AML-193 (cell line): ENCODE results near the gene RNF225.
"Not testable (repeated sequence)": the region's sequence is repeated elsewhere in the genome, so short reads cannot be mapped to it uniquely, and the experiment has no call there.

Source experiments
- DNase-seq, 2 experiments: peaks; one replicate each; lab custom pipeline; 2025; lab: John Stamatoyannopoulos, UW

Gene RNF225

DNA sequence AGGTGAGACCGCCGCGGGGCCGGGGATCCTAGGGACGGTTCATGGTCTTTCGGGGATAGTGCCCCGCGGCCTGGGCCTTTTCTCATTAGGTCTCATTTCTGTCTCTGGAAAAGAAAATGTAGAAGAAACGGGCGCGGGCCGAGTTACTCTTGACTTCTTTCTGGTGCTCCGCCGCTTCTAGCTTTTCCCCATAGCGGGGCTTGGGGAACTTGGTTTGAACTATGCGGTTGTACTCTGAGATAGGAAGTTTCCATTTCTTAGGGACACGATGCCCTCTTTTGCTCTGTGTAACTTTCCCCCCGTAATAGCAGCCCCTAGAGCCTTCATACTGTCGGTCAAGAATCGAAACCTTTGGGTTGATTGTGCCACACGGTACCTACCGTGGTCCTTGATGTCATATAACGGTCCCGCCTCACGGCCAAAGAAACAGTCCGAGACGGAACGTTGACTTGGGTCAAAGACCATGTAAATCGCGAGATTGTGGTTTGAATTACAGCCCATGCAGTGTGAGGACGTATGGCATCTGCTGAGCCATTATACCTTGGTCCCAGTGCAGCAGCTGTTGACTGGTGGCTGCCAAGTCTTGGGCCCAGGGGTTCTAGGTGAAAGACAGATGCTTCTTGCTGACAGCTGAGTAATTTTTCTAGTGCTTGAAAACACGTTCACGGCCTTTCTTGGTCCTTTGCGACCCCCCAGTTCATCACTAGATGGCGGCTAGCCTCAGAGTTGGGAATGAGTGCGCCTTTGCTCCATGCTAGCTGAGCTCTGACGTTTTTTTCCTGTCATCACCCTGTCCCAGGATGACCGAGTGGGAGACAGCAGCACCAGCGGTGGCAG, 7.9 kb upstream of the RNF225 start:
- DNase-seq: no peak

DNA sequence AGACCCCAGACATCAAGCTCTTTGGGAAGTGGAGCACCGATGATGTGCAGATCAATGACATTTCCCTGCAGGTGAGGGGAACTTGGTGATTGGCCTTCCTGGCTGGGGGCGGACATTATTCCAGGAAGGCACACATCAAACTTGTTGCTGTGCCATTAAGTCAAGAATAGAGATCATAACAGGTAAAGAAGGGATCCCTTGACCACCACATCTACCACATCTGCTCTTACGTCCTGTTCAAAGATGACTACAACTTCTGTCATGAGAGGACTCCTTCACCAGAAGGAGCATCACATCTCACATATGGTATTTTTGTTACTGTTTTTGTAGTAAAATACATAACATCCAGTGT, 7.3 kb upstream of the RNF225 start:
- no peak for DNase-seq

DNA sequence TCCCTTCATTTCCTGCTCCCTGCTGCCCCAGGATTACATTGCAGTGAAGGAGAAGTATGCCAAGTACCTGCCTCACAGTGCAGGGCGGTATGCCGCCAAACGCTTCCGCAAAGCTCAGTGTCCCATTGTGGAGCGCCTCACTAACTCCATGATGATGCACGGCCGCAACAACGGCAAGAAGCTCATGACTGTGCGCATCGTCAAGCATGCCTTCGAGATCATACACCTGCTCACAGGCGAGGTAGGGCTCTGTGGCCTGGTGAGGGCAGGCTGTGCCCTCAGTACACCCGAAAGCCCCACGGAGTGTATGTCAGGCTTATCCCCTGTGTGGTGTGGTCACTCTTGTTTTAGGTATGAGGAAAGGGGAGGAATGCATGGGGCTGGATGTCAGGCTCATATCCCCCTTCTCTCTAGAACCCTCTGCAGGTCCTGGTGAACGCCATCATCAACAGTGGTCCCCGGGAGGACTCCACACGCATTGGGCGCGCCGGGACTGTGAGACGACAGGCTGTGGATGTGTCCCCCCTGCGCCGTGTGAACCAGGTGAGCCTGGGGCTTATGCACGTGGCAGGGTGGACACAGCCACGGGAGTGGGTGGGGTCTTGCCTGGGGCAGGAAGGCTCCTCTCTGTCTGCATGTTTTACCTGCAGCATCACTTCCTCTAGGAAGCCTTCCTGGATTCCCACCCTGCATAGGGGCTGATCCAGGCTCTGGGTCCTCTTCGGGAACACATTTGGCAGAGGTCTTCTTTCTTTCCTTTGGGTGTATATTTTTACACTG, 2.3 kb upstream of the RNF225 start:
- DNase-seq: no peak

DNA sequence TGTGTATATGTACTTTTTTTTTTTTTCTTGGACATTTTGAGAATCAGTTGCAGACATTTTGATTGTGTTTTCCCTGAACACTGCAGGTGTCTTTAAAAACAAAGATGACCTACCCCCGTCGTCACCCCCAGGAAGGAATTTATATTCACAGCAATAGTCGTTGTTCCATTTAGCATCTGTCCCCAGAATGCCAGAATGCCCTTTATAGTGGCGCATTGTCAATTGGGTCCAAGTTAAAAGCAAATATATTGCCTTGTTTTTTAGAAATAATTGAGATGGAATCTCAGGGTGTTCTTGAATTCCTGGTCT, 1.8 kb upstream of the RNF225 start:
- no peak for DNase-seq

DNA sequence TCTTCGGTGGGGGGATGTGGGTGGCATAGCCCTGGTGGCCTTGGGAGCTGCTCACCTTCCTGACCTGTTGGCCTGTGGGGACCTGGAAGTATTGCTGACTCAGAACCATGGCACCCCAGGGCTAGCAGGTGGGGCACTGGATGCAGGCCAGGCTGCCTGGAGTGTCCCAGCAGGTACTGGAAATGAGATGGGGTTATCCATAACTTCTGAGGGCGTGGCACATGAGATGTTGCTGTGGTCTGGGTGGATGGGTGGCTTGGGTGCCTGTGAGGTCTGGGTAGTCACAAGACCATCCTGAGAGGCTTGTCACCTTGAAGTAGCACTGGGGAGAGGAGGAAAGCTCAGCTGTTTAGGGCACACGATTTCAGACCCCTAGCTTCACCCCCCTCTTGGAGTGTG, 636 bp upstream of the RNF225 start:
- DNase-seq: no peak

DNA sequence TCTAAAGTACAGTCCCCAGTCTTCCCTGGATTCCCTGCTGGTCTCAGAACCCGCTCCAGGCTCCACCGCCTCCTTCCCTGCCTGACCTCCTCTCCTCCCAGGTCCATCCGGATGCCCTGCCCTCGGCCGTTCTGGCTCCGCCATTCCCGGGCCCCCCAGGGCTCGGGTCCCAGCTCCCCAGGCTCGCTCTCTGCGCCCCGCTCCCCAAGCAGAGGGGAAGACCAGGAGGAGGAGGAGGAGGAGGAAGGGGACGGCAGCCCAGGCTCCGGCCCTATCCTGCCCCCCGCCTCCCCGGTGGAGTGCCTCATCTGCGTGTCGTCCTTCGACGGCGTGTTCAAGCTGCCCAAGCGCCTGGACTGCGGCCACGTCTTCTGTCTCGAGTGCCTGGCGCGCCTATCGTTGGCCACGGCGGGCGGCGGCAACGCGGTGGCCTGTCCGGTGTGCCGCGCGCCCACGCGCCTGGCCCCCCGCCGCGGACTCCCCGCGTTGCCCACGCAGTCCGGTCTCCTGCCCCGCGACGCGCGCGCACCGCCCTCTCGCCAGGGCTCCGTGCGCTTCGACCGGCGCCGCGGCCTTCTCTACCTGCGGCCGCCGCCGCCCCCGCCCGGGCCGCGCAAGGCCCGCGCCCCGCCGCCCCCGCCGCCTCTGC, 647 bp downstream of the RNF225 start:
- no peak for DNase-seq

DNA sequence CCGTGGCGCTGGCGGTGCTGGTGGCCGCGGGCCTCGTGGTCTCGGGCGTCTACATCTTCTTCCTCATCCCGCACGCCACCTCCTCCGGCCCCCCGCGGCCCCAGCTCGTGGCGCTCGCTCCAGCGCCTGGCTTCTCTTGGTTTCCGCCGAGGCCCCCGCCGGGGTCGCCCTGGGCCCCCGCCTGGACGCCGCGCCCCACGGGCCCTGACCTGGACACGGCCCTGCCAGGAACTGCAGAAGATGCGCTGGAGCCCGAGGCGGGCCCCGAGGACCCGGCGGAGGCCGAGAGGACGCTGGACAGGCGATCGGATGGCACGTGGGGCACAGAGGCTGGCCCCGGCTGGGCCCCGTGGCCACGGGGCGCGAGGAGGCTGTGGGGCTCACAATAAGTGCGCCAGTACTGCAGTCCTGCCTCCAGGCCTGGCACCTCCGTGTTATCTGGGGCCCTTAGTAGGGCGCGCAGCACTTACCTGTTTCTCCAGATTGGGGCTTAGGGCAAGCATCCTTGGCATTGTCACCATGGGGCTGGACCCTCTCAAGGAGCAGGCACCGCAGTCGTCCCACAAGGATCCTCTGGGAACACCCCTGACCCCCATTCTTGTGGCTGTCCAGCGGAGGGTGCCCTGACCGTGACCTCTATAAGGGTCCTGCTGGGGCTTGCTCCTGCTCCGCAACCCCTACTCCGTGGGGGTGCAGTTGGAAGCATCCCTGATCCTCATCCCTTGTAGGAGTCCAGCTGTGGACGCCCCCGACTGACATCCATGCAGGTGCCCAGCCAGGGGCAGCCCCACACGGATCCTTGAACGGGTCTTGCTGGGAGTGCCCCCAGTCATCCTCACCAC, 1.5 kb downstream of the RNF225 start:
- DNase-seq: no peak

DNA sequence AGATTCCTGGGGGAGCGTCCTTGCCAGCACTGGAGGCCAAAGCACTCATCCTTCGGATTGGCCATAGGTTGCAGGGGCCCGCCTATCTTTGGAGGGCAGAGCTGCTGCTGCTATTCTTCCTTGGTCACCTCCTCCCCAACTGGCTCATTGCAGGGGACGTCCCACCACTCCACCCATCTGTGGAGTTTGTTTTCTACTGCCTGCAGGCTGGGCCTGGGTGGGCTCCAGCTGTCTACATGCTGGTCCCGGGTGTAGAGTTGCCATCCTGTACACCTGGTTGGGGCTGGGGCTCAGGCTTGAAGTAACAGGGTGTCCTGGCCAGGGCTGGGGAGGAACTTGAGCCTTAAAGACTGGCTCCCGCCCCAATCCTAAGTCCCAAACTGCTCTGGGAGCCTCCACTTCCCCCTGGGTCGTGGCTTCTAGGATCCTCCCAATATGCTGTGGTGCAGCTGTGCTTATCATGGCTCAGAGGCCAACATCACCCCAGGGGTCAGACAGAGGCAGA, 2.1 kb downstream of the RNF225 start:
- no peak for DNase-seq

DNA sequence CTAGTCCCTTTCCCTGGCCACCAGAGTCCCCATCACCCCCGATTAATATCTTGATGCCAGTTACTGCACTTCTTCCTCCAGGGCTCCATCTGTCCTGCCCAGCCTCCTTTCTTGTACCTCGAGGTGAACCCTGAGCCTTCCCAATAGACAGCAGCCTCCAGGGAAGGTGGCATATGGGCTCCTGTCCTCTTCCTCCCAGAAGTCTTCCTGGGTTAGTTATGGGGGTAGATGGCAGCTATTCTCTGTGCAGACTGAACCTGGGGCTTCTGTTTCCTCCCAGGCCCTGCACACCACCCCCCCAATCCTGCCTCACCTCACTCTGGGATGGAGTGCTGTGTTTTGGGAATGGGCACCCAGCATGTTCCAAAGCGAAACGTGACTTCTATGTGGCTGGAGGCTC, 2.6 kb downstream of the RNF225 start:
- no peak for DNase-seq

DNA sequence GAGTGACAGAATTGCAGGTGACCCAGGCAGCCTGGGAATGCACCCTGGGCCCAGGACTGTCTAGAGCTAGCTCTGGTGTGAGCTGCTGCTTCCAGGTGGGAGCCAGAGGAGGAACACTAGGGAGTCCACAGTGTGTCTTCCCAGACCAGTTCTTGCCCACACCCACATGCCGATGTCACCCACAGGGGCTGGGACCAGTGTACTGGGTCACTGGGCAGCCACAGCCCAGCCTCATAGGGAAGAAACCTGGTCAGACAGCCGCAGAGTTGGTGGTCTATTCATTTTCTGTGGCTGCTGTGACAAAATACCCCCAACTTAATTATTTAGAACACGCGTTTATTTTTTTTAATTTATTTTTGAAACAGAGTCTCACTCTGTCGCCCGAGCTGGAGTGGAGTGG, 3.1 kb downstream of the RNF225 start:
- no peak for DNase-seq

DNA sequence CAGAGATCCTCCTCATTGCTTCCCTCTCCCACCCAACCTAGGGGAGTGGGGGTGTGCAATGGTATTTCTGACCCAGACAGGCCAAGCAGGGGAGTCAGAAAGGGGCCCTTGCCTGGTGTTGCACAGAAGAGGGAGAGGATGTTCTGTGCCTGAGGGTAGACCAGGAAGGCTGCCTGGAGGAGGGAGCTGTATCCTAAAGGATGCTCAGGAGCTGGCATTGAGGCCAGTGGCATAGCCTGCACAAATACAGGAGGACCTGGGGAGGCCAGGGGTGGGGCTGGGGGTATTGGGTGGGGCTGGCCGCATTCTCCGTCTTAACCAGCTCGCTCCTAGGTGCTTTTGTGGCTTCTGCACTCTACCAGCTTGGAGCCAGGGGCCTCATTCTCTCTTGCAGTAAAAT, 4.4 kb downstream of the RNF225 start:
- DNase-seq: no peak

DNA sequence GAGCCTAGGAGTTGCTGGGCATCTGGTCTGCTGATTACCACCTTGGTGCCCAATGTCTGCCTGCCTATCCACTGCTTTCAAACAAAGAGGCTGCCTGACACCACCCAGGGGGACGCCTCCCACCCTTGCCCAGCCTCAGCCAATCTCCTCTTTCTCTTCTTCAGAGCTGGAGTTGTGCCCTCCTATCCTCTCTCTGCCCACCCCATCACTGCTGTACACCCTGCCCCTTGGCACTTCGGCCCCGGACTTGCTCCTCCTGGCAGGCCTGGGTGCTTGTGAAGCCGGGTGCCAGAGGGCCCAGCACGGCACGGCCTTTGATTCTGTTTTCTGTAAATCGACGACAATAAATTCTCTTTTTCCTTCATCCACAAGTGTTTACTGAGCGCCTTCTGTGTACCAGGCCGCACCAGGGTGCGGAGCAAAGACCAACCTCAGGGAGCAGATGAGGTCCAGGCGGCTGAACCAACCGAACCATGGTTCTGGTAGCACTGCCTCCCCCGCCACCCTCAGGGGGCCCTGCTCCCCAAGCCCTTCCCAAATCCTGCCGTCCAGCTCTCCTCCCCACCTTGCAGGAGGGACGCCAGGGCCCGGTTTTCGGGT, 5.0 kb downstream of the RNF225 start:
- DNase-seq: no peak

DNA sequence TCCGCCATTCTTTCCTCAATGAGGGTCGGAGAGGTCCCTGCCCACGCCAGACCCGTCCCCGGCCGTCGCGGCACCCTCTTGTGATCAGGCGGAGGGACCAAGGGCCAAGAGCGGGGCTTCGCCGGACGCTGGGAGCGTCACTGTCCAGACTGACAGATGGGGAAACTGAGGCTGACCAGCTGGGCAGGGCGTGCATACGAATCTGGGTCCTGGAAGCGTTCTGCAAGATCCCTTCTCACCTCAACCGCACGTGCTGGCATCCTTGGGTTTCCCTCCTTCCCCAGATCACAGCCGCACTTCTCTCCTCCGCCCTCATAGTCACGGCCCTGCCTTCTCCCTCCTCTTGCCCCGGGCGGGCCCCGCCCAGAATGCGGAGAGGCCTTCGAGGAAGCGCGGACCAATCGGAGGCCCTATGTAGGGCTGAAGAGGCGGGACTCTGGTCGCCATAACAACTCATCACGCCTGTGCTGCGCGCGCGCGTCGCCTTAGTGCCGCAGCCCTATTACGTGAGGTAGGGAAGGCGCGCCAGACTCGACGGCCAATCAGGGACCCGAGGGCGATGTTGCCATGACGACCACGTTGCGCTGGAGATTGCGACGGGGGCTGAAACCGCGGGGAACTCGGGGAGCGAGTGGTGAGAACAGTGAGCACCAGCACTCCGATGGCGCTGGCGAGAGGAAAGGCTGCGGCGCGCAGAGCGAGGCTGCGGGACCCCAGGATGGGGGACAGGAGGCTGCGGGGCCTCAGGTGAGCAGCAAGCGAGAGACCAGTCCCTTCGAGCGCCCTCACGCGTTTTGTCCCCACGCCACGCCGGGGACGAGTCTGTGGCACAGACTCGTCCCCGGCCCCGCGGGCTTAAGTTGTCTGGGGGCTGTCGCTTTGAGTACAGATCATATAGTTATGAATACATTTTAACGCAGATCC, 5.7 kb downstream of the RNF225 start:
- DNase-seq: peak; percentile 97 to 98

DNA sequence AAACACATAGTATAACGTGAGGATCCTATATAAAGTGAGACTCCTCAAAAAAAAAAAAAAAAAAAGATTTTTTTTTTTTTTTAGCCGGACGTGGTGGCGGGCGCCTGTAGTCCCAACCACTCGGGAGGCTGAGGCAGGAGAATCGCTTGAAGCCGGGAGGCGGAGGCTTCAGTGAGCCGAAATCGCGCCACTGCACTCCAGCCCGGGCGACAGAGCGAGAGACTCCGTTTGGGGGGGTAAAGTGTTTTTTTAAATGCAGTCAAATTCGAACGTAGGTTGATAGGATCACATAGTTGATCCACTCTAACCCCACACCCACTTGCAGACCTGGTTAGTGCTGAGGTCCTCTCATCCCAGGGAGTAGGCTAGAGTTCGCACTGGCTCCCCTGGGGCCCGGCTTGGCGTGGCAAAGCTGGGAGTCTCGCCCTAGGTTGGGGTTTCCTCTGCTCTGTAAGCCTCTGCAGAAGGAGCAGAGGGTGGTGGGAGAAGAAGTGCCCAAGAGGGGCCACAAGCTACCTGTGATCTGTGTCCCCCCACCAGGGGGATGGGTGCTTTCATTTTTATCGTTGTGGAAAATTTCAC, 6.5 kb downstream of the RNF225 start:
- no peak for DNase-seq

DNA sequence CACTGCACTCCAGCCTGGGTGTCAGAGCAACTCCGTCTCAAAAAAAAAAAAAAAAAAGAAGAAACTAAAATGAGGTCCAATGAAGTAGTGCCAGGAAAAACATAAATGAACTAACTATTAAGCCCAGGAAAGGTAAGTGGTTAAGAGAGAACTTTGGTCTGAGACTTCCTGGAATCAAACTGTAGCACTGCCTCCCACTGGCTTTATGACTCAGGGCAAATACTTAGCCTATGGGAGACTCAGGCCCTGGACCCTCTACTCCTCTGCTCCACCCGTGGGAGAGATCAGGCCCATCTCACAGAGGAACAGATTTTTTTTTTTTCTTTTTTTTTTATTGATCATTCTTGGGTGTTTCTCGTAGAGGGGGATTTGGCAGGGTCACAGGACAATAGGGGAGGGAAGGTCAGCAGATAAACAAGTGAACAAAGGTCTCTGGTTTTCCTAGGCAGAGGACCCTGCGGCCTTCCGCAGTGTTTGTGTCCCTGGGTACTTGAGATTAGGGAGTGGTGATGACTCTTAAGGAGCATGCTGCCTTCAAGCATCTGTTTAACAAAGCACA, 8.5 kb downstream of the RNF225 start:
- not testable (repeated sequence) for DNase-seq

DNA sequence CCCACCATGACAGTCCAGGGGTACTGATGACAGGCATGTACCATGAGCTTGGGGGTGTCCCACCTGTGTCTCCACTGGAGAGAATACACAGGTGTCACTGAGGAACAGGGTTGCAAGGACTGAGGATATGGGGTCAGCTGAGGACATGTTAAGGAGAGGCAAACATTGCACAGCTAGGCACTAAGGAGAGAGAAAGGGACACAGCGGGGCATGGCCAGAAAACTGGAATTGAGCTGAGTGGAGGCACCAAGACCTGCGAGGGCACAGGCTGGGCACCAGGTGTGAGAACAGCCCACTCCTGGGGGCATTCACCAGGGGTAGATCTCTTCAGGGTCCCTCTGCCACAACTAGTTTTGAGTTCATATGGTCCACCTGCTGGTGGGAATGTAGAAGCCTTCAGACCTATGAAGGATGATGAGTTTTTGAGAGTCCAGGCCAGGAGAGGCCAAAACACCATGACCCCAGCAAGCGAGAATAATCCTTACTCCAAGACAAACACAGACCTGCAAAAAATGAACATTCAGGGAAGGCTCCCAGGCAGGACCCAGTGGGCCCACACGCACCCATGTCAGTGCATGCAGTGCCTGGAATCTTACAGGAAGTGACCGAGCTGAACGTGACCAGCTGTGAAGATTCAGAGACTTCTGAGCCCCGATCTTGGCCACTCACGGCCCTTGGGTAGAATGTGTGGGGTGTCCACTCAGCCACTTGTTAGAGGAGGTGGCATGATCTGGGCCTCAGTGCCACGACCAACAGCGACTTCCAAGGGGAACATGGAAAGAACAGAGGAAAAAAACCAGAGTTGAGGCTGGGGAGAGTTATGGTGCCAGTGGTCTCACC, 11.6 kb downstream of the RNF225 start:
- DNase-seq: peak in 1 of 2 experiments; percentile 24

DNA sequence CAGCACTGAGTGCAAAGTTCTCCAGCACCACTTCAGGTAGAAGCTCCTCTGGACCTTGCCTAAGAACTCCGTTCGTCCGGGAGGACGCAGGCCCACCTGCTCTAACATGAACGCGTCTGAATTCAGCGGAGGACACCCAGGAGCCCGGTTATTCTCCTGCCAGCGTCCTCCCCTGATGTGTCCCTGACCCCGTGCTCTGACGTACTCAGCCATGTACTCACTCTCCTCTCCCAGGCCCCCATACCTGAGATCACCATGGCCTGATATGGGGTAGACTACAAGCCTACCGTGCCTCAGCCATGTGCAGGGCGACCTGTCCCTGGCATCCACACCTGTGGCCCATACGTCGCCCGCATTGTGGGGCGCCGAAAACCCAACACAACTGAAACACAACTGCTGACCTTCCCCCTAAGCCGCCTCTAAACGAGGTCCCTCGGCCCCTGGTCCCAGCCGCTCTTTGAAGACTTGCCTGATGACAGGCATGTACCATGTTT, 12.2 kb downstream of the RNF225 start:
- DNase-seq: peak in 1 of 2 experiments; percentile 41

DNA sequence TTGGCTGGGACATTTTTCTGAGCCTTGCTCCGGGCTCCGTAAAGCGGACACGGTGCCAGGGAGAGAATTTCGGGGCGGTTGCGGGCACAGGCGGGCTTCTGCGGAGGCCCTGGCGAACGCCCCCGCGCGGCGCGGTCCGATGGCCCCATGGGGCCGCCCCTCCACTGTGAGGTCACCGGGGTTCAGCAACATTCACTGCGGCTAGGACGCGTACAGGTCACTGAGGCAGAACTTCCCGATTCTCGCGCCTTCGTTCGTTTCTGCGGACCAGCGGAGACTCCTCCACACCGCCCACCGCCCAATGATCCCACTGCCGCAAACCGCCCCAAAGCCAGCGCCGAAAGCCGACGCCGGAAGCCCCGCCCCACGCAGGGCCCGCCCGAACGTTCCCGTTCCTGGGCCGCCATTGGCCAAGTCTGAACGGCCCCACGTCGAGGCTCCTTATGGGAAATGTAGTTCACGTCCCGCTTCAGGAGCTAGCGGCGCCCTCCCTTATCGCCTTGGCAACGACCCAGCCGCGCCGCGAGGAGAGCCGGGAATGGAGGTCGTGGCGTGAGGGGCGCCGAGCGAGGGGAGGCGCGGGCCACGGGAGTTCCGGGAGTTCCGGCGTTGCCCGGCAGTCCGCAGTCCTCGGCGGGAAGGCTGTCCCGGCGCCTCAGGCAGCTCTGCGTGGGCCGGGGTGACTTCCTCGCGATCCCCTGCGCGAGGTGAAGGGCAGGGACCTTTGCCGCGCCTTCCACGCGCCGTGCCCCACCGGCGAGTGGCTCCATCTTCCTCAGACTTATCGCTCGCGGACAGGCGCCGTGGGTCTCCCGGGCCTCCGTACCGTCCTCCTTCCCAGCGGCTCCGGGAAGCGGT, 12.9 kb downstream of the RNF225 start, which contains the start of gene ZNF584:
Gene ZNF584, plus strand, starts transcription at position 498 of the 858 bp plus-strand sequence. CDS start 499 bp downstream, outside the sequence.
- DNase-seq: peak; percentile 90 to 91
